ENCODE data around the gene SCP2D1. TPM values are rescaled to one million over a fixed set of nuclear protein-coding genes. Genes with fewer than 3 reads are reported as not detected.

The SCP2D1 gene
- total RNA-seq, 1 experiment from 2014 or later = not detected

DNA sequence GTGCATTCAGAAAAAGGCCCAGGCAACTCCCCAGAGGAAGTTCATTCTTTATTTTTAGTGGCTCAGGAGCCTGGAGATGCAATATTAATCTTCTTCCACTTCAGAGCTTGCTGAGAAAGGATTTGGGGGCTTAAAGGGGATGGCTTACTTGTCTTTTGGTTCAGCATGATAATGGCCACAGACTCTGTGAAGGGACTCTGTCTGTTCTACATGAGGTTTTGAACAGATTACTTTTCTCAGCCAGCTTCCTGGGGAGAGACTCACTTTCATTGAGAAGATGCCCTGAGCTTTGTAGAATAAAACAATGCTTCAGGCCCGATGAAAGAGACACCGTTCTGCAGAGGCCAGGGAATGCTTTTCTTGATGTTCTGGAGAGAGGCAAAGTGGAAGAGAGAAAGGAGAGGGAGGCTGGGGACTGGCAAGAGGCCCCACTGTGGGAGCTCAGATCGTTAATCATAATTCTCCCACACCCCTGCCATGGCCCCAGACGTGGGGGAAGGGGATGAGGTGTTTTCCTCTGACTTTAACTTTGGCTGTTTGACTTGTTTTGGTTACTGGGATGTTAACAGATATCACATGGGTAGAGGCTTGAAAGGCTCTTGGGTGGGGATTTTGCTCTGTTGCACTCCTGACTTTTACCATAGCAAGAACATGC lies 19.1 kb downstream of the SCP2D1 start:
- Histone ChIP-seq H3K4me1 (peaks cover 6% of the 10 kb centered on the region), H3K4me3 (ENCODE audit: low read depth, low read length) (no peak overlapping the region), H3K36me3 (ENCODE audit: control insufficient read depth, insufficient read depth, low read length) (no peaks in the 10 kb centered on the region), H3K9me3 (no peaks in the 10 kb centered on the region), H3K27me3 (replicated peaks; ENCODE audit: control insufficient read depth, insufficient read depth, low read length) (no peaks in the 10 kb centered on the region)
- POLR2A ChIA-PET = no interaction called here
- CTCF ChIA-PET = no interaction called here
- no TSS peak for BruUV-seq (replicated peaks)
- TF ChIP-seq CTCF (IDR thresholded peaks at IDR 0.05; ENCODE audit: insufficient read depth in 1 of 2, low read depth in 1 of 2, low read length in 1 of 2, severe bottlenecking in 1 of 2, unreplicated experiment in 1 of 2) = no peak
- Mint-ChIP-seq H3K27ac (ENCODE audit: unreplicated experiment) (no peak overlapping the region), H3K9me3 (ENCODE audit: unreplicated experiment) (no peaks in the 10 kb centered on the region), H3K4me1 (ENCODE audit: low read depth, unreplicated experiment) (no peaks in the 10 kb centered on the region), H3K27me3 (ENCODE audit: insufficient read depth, unreplicated experiment) (peaks cover 3% of the 10 kb centered on the region), H3K36me3 (ENCODE audit: insufficient read depth, unreplicated experiment) (no peaks in the 10 kb centered on the region), H3K4me3 (ENCODE audit: unreplicated experiment) (no peak overlapping the region)
- DNase-seq = no peak
- intact Hi-C loops (cut with micrococcal nuclease; ENCODE audit: unreplicated experiment) = loop anchor here (10.0 kb wide), 1 partner anchor 198 kb away; no protein-coding TSS in a partner anchor

GRCh38 chr20:18835466-18836256 lies 22.1 kb downstream of the SCP2D1 start:
- no peaks in the 10 kb centered on the region for H3K9me3 Mint-ChIP-seq (ENCODE audit: unreplicated experiment)
- intact Hi-C loops (cut with micrococcal nuclease; ENCODE audit: unreplicated experiment) = loop anchor here (10.0 kb wide), 1 partner anchor 201 kb away; no protein-coding TSS in a partner anchor
- H3K36me3 Mint-ChIP-seq (ENCODE audit: insufficient read depth, unreplicated experiment) = no peaks in the 10 kb centered on the region
- Histone ChIP-seq H3K4me1 (peaks cover 12% of the 10 kb centered on the region), H3K27me3 (replicated peaks; ENCODE audit: control insufficient read depth, insufficient read depth, low read length) (no peaks in the 10 kb centered on the region), H3K36me3 (ENCODE audit: control insufficient read depth, insufficient read depth, low read length) (no peaks in the 10 kb centered on the region), H3K4me3 (ENCODE audit: low read depth, low read length) (no peak overlapping the region), H3K9me3 (no peaks in the 10 kb centered on the region)
- no peak for DNase-seq
- POLR2A ChIA-PET = no interaction called here
- H3K27me3 Mint-ChIP-seq (ENCODE audit: insufficient read depth, unreplicated experiment) = no peaks in the 10 kb centered on the region
- H3K4me3 Mint-ChIP-seq (ENCODE audit: unreplicated experiment) = no peak overlapping the region
- H3K4me1 Mint-ChIP-seq (ENCODE audit: low read depth, unreplicated experiment) = no peaks in the 10 kb centered on the region
- no peak overlapping the region for H3K27ac Mint-ChIP-seq (ENCODE audit: unreplicated experiment)
- no TSS peak for BruUV-seq (replicated peaks)
- TF ChIP-seq CTCF (IDR thresholded peaks at IDR 0.05; ENCODE audit: insufficient read depth in 1 of 2, low read depth in 1 of 2, low read length in 1 of 2, severe bottlenecking in 1 of 2, unreplicated experiment in 1 of 2) = no peak
- CTCF ChIA-PET = no interaction called here

GRCh38 chr20:18837718-18838117 lies 24.1 kb downstream of the SCP2D1 start:
- CTCF ChIA-PET = interaction anchor here (1.0 to 1.1 kb wide), 3 partner anchors 67 to 205 kb away, joined by 5 to 9 read pairs (median 5); no protein-coding TSS in a partner anchor
- H3K27ac Mint-ChIP-seq (ENCODE audit: unreplicated experiment) = no peak overlapping the region
- H3K4me1 Mint-ChIP-seq (ENCODE audit: low read depth, unreplicated experiment) = no peaks in the 10 kb centered on the region
- no peaks in the 10 kb centered on the region for H3K36me3 ChIP-seq (ENCODE audit: control insufficient read depth, insufficient read depth, low read length)
- no peak overlapping the region for H3K4me3 ChIP-seq (ENCODE audit: low read depth, low read length)
- BruUV-seq (replicated peaks) = no TSS peak
- H3K36me3 Mint-ChIP-seq (ENCODE audit: insufficient read depth, unreplicated experiment) = no peaks in the 10 kb centered on the region
- H3K9me3 Mint-ChIP-seq (ENCODE audit: unreplicated experiment) = no peaks in the 10 kb centered on the region
- H3K9me3 ChIP-seq = no peaks in the 10 kb centered on the region
- DNase-seq = peak; percentile 55 to 61
- H3K27me3 Mint-ChIP-seq (ENCODE audit: insufficient read depth, unreplicated experiment) = peaks cover 2% of the 10 kb centered on the region
- H3K27me3 ChIP-seq (replicated peaks; ENCODE audit: control insufficient read depth, insufficient read depth, low read length) = no peaks in the 10 kb centered on the region
- POLR2A ChIA-PET = no interaction called here
- peaks cover 12% of the 10 kb centered on the region for H3K4me1 ChIP-seq
- H3K4me3 Mint-ChIP-seq (ENCODE audit: unreplicated experiment) = no peak overlapping the region
- TF ChIP-seq CTCF (IDR thresholded peaks at IDR 0.05; ENCODE audit: insufficient read depth in 1 of 2, low read depth in 1 of 2, low read length in 1 of 2, severe bottlenecking in 1 of 2, unreplicated experiment in 1 of 2) = peak in 1 of 2 experiments; percentile 10
- intact Hi-C loops (cut with micrococcal nuclease; ENCODE audit: unreplicated experiment) = loop anchor here (1.0 to 10.0 kb wide), 2 partner anchors 67 to 203 kb away; no protein-coding TSS in a partner anchor

Data from Caco-2 (cell line).